KOPT-K1 (cell line): ENCODE results near the gene LCA5.
"Not testable (repeated sequence)": the region's sequence is repeated elsewhere in the genome, so short reads cannot be mapped to it uniquely, and the experiment has no call there.

Experiments
- H3K27ac ChIP-seq: fragments of 200-600 bp; sonication (generic); 2 replicates; pipeline ENCODE4 v1.5.1; 2016; ENCODE audit warnings: antibody characterized with exemption, mild to moderate bottlenecking, low read depth, low read length; ENCODE audit not compliant: poor library complexity, severe bottlenecking
- H3K36me3 ChIP-seq: fragments of 200-600 bp; sonication (generic); 2 replicates; pipeline ENCODE4 v1.5.1; 2017; ENCODE audit warnings: antibody characterized with exemption, mild to moderate bottlenecking, low read length, moderate library complexity; ENCODE audit not compliant: insufficient read depth
- H3K9me3 ChIP-seq: fragments of 200-600 bp; sonication (generic); 2 replicates; pipeline ENCODE4 v1.5.1; 2017; ENCODE audit warnings: antibody characterized with exemption, low read length, mild to moderate bottlenecking; ENCODE audit not compliant: insufficient read depth, poor library complexity, severe bottlenecking

Gene LCA5

GRCh38 chr6:79536954-79537747, at the start of gene LCA5:
Gene LCA5, minus strand, starts transcription at chr6:79537430. Its CDS starts 18,536 bp downstream, at chr6:79518894.
- Histone ChIP-seq H3K27ac (no peak within 1 kb of the TSS), H3K36me3 (no peaks in the 10 kb centered on the region), H3K9me3 (no peaks in the 10 kb centered on the region)

- H3K36me3 ChIP-seq = no peaks in the 10 kb centered on the region
- no peak overlapping the region for H3K27ac ChIP-seq
- H3K9me3 ChIP-seq = no peaks in the 10 kb centered on the region
Observed at GRCh38 chr6:79586548-79586947, 49.3 kb upstream of the LCA5 start.

- Histone ChIP-seq H3K36me3 (no peaks in the 10 kb centered on the region), H3K9me3 (no peaks in the 10 kb centered on the region), H3K27ac (no peak overlapping the region)
Observed at GRCh38 chr6:79584332-79584731, 47.1 kb upstream of the LCA5 start.

GRCh38 chr6:79577926-79578325, 40.7 kb upstream of the LCA5 start:
- H3K36me3 ChIP-seq, H3K27ac ChIP-seq, H3K9me3 ChIP-seq: not testable (repeated sequence)

- no peak overlapping the region for H3K27ac ChIP-seq
- no peaks in the 10 kb centered on the region for H3K9me3 ChIP-seq
- H3K36me3 ChIP-seq = no peaks in the 10 kb centered on the region
Observed at GRCh38 chr6:79574630-79575225, 37.5 kb upstream of the LCA5 start.

- no peak overlapping the region for H3K27ac ChIP-seq
- no peaks in the 10 kb centered on the region for H3K36me3 ChIP-seq
- H3K9me3 ChIP-seq = no peaks in the 10 kb centered on the region
Observed at GRCh38 chr6:79574174-79574573, 36.9 kb upstream of the LCA5 start.

- Histone ChIP-seq H3K9me3 (no peaks in the 10 kb centered on the region), H3K27ac (no peak overlapping the region), H3K36me3 (no peaks in the 10 kb centered on the region)
Observed at GRCh38 chr6:79571030-79571367, 33.8 kb upstream of the LCA5 start.

GRCh38 chr6:79570129-79571029, 33.1 kb upstream of the LCA5 start:
- no peak overlapping the region for H3K27ac ChIP-seq
- H3K9me3 ChIP-seq = no peaks in the 10 kb centered on the region
- no peaks in the 10 kb centered on the region for H3K36me3 ChIP-seq

GRCh38 chr6:79568996-79569395, 31.8 kb upstream of the LCA5 start:
- H3K27ac ChIP-seq = no peak overlapping the region
- H3K9me3 ChIP-seq = no peaks in the 10 kb centered on the region
- no peaks in the 10 kb centered on the region for H3K36me3 ChIP-seq

GRCh38 chr6:79564636-79565035, 27.4 kb upstream of the LCA5 start:
- Histone ChIP-seq H3K27ac (no peak overlapping the region), H3K9me3 (no peaks in the 10 kb centered on the region), H3K36me3 (no peaks in the 10 kb centered on the region)

- Histone ChIP-seq H3K9me3 (no peaks in the 10 kb centered on the region), H3K27ac (no peak overlapping the region), H3K36me3 (no peaks in the 10 kb centered on the region)
Observed at GRCh38 chr6:79559706-79560105, 22.5 kb upstream of the LCA5 start.

GRCh38 chr6:79557673-79558467, 20.6 kb upstream of the LCA5 start:
- H3K36me3 ChIP-seq = no peaks in the 10 kb centered on the region
- no peaks in the 10 kb centered on the region for H3K9me3 ChIP-seq
- no peak overlapping the region for H3K27ac ChIP-seq

GRCh38 chr6:79554305-79554704, 17.1 kb upstream of the LCA5 start:
- Histone ChIP-seq H3K27ac (no peak overlapping the region), H3K9me3 (no peaks in the 10 kb centered on the region)

GRCh38 chr6:79551401-79551800, 14.2 kb upstream of the LCA5 start:
- Histone ChIP-seq H3K36me3 (no peaks in the 10 kb centered on the region), H3K9me3 (no peaks in the 10 kb centered on the region), H3K27ac (no peak overlapping the region)

More at GRCh38 chr6:79554305-79554704, 17.1 kb upstream of the LCA5 start:
- H3K36me3 ChIP-seq = no peaks in the 10 kb centered on the region

- no peaks in the 10 kb centered on the region for H3K36me3 ChIP-seq
- H3K27ac ChIP-seq = no peak overlapping the region
- no peaks in the 10 kb centered on the region for H3K9me3 ChIP-seq
Observed at GRCh38 chr6:79548304-79548703, 11.1 kb upstream of the LCA5 start.
